Endothelial cell (in vitro differentiated cells): ENCODE results near the gene ST8SIA5. TPM values are rescaled to one million over a fixed set of nuclear protein-coding genes. Genes with fewer than 3 reads are reported as not detected.

Experiments used
- DNase-seq: peaks from one replicate; pipeline ENCODE4 v3.0.0; 2021; ENCODE audit warnings: low spot score
- H3K27ac Mint-ChIP-seq: one replicate; pipeline ENCODE4 v1.8.0; 2021; ENCODE audit warnings: mixed read lengths, inconsistent platforms; ENCODE audit not compliant: unreplicated experiment
- H3K27me3 Mint-ChIP-seq: one replicate; pipeline ENCODE4 v1.8.0; 2021; ENCODE audit warnings: mild to moderate bottlenecking, moderate library complexity, mixed read lengths, inconsistent platforms; ENCODE audit not compliant: unreplicated experiment
- H3K36me3 Mint-ChIP-seq: one replicate; pipeline ENCODE4 v1.8.0; 2021; ENCODE audit warnings: mild to moderate bottlenecking, low read depth, mixed read lengths, inconsistent platforms; ENCODE audit not compliant: unreplicated experiment
- H3K4me1 Mint-ChIP-seq: one replicate; pipeline ENCODE4 v1.8.0; 2021; ENCODE audit warnings: mild to moderate bottlenecking, mixed read lengths, inconsistent platforms; ENCODE audit not compliant: unreplicated experiment
- H3K4me3 Mint-ChIP-seq: one replicate; pipeline ENCODE4 v1.8.0; 2021; ENCODE audit warnings: mild to moderate bottlenecking, mixed read lengths, inconsistent platforms; ENCODE audit not compliant: unreplicated experiment
- H3K9me3 Mint-ChIP-seq: one replicate; pipeline ENCODE4 v1.8.0; 2021; ENCODE audit warnings: mixed read lengths, inconsistent platforms; ENCODE audit not compliant: unreplicated experiment
- CTCF ChIP-seq: fragments of 200-600 bp; sonication (generic); IDR thresholded peaks from one replicate; pipeline ENCODE4 v1.5.0; 2021; ENCODE audit warnings: antibody characterized with exemption; ENCODE audit not compliant: unreplicated experiment
- total RNA-seq: library from RNA; stranded (reverse); fragmentation: NEBNext Ultra II Directional; extraction: Animal tissue kit (Norgen Biotek cat#: 25700); gene quantifications from one replicate; pipeline ENCODE4 v1.2.1, GENCODE V29; 2021; ENCODE audit not compliant: unreplicated experiment

The ST8SIA5 gene
- total RNA-seq, 1 donor from 2014 or later, result 0.49 TPM

- no peaks in the 10 kb centered on the region for H3K9me3 Mint-ChIP-seq
- H3K27ac Mint-ChIP-seq, result no peak overlapping the region
- peaks cover 10% of the 10 kb centered on the region for H3K36me3 Mint-ChIP-seq
- peaks cover 2% of the 10 kb centered on the region for H3K4me1 Mint-ChIP-seq
- no peak for TF ChIP-seq CTCF
- H3K4me3 Mint-ChIP-seq, result no peak overlapping the region
- DNase-seq, result peak; percentile 24
- no peaks in the 10 kb centered on the region for H3K27me3 Mint-ChIP-seq
Measured at GRCh38 chr18:46660957-46661749, 95.7 kb downstream of the ST8SIA5 start.

GRCh38 chr18:46659484-46659883, 97.4 kb downstream of the ST8SIA5 start:
- Mint-ChIP-seq H3K27me3 (no peaks in the 10 kb centered on the region), H3K4me3 (no peak overlapping the region), H3K27ac (no peak overlapping the region), H3K36me3 (peaks cover 10% of the 10 kb centered on the region), H3K9me3 (no peaks in the 10 kb centered on the region), H3K4me1 (peaks cover 8% of the 10 kb centered on the region)
- no peak for DNase-seq
- no peak for TF ChIP-seq CTCF

- H3K27me3 Mint-ChIP-seq, result peaks cover 1% of the 10 kb centered on the region
- no peak within 1 kb of the TSS for H3K4me3 Mint-ChIP-seq
- H3K4me1 Mint-ChIP-seq, result peaks cover 8% of the 10 kb centered on the region
- no peak for DNase-seq
- H3K36me3 Mint-ChIP-seq, result no peaks in the 10 kb centered on the region
- H3K27ac Mint-ChIP-seq, result no peak within 1 kb of the TSS
- TF ChIP-seq CTCF, result no peak
- H3K9me3 Mint-ChIP-seq, result no peaks in the 10 kb centered on the region
Measured at GRCh38 chr18:46657115-46657955, 99.5 kb downstream of the ST8SIA5 start, which contains the start of gene LOXHD1. LOXHD1 (minus strand) TSS chr18:46657220; CDS start chr18:46657033, 187 bp downstream.

- Mint-ChIP-seq H3K4me3 (no peak overlapping the region), H3K27ac (no peak overlapping the region)
- no peak for TF ChIP-seq CTCF
Measured at GRCh38 chr18:46656326-46657114, 100.3 kb downstream of the ST8SIA5 start.

More at GRCh38 chr18:46656326-46657114, 100.3 kb downstream of the ST8SIA5 start:
- no peak for DNase-seq
- peaks cover 8% of the 10 kb centered on the region for H3K4me1 Mint-ChIP-seq
- peaks cover 1% of the 10 kb centered on the region for H3K27me3 Mint-ChIP-seq
- no peaks in the 10 kb centered on the region for H3K36me3 Mint-ChIP-seq
- no peaks in the 10 kb centered on the region for H3K9me3 Mint-ChIP-seq
